ENCODE measurements around the gene RBM6. TPM values are rescaled to one million over a fixed set of nuclear protein-coding genes. Genes with fewer than 3 reads are reported as not detected.

RBM6 gene
- total RNA-seq, 1 experiment from 2014 or later = 90.7 TPM

DNA sequence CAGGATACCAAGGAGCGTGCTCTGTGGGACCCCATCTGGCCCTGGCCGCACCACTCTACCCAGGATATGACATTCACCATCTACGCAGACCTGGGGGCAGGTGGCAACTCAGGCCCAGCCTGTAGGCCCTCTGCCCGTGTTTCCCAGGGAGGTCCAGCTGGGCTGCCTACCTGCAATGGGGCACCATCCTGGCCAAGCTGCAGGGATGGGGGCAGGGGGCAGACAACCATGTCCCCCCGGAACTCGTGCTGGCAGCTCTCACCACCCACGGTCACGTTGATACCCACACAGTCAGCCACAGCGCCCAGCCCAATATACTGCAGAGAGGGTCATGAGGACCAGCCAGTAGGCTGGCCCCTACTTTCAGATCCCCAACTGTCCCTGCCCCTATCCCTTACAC, 44.2 kb upstream of the RBM6 start:
- Histone ChIP-seq H3K27ac (ENCODE audit: insufficient read length, low read depth, low read length) (no peak overlapping the region), H2AK5ac (ENCODE audit: insufficient read length, low read length) (no peak overlapping the region), H3K79me1 (ENCODE audit: insufficient read depth, low read depth, low read length, poor library complexity, severe bottlenecking) (no peaks in the 10 kb centered on the region), H3K23me2 (ENCODE audit: insufficient read length, low read depth, low read length, poor library complexity, severe bottlenecking) (no peaks in the 10 kb centered on the region), H4K91ac (ENCODE audit: insufficient read length, low read depth, low read length) (no peak overlapping the region), H4K20me1 (ENCODE audit: control insufficient read depth, insufficient read depth, insufficient read length) (peaks cover 5% of the 10 kb centered on the region), H2BK120ac (ENCODE audit: low read depth, low read length, poor library complexity, severe bottlenecking) (no peak overlapping the region), H3K4ac (ENCODE audit: low read depth, low read length) (no peak overlapping the region), H3K4me2 (ENCODE audit: insufficient read depth, insufficient read length, low read length) (no peak overlapping the region), H3K27me3 (ENCODE audit: insufficient read depth, low read length) (no peaks in the 10 kb centered on the region), H2BK12ac (ENCODE audit: insufficient read length, low read depth, low read length) (no peak overlapping the region), H2BK5ac (ENCODE audit: insufficient read length, low read length) (no peak overlapping the region), H3K23ac (ENCODE audit: insufficient read length, low read depth, low read length) (no peak overlapping the region), H3K9ac (ENCODE audit: extremely low read depth, insufficient read length, low read length) (no peak overlapping the region), H2AFZ (ENCODE audit: low read length) (no peak overlapping the region), H2BK20ac (ENCODE audit: low read depth, low read length, poor library complexity, severe bottlenecking) (no peak overlapping the region), H4K8ac (replicated peaks; ENCODE audit: insufficient read length, low read depth, low read length) (no peak overlapping the region), H2BK15ac (ENCODE audit: low read depth, low read length) (no peak overlapping the region), H3K4me1 (ENCODE audit: insufficient read depth, low read length) (no peaks in the 10 kb centered on the region), H3T11ph (ENCODE audit: low read length) (no peak overlapping the region), H4K5ac (ENCODE audit: insufficient read length, low read depth, low read length) (no peak overlapping the region), H3K14ac (ENCODE audit: insufficient read depth, low read length) (no peak overlapping the region), H3K56ac (ENCODE audit: insufficient read length, low read depth, low read length) (no peak overlapping the region), H3K18ac (ENCODE audit: insufficient read length, low read depth, low read length) (no peak overlapping the region), H3K9me3 (ENCODE audit: control insufficient read depth, low read depth, low read length) (no peaks in the 10 kb centered on the region), H3K79me2 (ENCODE audit: insufficient read depth, low read length) (no peaks in the 10 kb centered on the region)
- H3K27me3 Mint-ChIP-seq (ENCODE audit: low read depth) = no peaks in the 10 kb centered on the region
- H3K9me3 Mint-ChIP-seq = no peaks in the 10 kb centered on the region
- TF ChIP-seq, protein P1, sequence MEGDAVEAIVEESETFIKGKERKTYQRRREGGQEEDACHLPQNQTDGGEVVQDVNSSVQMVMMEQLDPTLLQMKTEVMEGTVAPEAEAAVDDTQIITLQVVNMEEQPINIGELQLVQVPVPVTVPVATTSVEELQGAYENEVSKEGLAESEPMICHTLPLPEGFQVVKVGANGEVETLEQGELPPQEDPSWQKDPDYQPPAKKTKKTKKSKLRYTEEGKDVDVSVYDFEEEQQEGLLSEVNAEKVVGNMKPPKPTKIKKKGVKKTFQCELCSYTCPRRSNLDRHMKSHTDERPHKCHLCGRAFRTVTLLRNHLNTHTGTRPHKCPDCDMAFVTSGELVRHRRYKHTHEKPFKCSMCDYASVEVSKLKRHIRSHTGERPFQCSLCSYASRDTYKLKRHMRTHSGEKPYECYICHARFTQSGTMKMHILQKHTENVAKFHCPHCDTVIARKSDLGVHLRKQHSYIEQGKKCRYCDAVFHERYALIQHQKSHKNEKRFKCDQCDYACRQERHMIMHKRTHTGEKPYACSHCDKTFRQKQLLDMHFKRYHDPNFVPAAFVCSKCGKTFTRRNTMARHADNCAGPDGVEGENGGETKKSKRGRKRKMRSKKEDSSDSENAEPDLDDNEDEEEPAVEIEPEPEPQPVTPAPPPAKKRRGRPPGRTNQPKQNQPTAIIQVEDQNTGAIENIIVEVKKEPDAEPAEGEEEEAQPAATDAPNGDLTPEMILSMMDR (conservative IDR thresholded peaks at IDR 0.05) = no peak
- no peaks in the 10 kb centered on the region for H3K4me1 Mint-ChIP-seq
- no CpG with 5 or more reads among the region's 9 CpGs for WGBS (ENCODE audit: extremely low coverage, insufficient read length, low lambda C conversion rate)
- peaks cover 0 to 5% (median 3%) of the 10 kb centered on the region in 3 experiments; a peak in 3 of 7 replicates for H3K36me3 Mint-ChIP-seq (ENCODE audit: insufficient read depth in 1 of 3, low read depth in 3 of 3)
- H3K27ac Mint-ChIP-seq = no peak overlapping the region
- no peak overlapping the region for H3K4me3 Mint-ChIP-seq
- no peak for DNase-seq
